Skeletal muscle satellite cell (primary cell): ENCODE results near the gene ETFDH. TPM values are rescaled to one million over a fixed set of nuclear protein-coding genes. Genes with fewer than 3 reads are reported as not detected.

Experiments used
- H3K27me3 ChIP-seq: 2 replicates; pipeline ENCODE4 v1.7.0; 2013; ENCODE audit warnings: low read length; ENCODE audit not compliant: control insufficient read depth, insufficient read depth
- H3K36me3 ChIP-seq: 2 replicates; pipeline ENCODE4 v1.7.0; 2013; ENCODE audit warnings: mild to moderate bottlenecking, control low read depth, low read length; ENCODE audit not compliant: insufficient read depth
- H3K4me1 ChIP-seq: 2 replicates; pipeline ENCODE4 v1.7.0; 2013; ENCODE audit warnings: low read length; ENCODE audit not compliant: control insufficient read depth, insufficient read depth
- H3K4me2 ChIP-seq: 2 replicates; pipeline ENCODE4 v1.7.0; 2013; ENCODE audit warnings: mild to moderate bottlenecking, low read length
- H3K4me3 ChIP-seq: 2 replicates; pipeline ENCODE4 v1.7.0; 2013; ENCODE audit warnings: low read length
- H3K9ac ChIP-seq: 2 replicates; pipeline ENCODE4 v1.7.0; 2013; ENCODE audit warnings: mild to moderate bottlenecking, low read depth, low read length, moderate library complexity
- H3K9me3 ChIP-seq: replicated peaks from 2 replicates; pipeline ENCODE4 v1.7.0; 2013; ENCODE audit warnings: mild to moderate bottlenecking, control low read depth, low read length
- small RNA-seq: library from RNA; depleted of rRNA; stranded (forward); fragments of <200 nt; gene quantifications from one replicate; pipeline ENCODE3, GENCODE V24; 2012

The ETFDH gene

GRCh38 chr4:158756588-158756987 lies 84.5 kb downstream of the ETFDH start:
- Histone ChIP-seq H3K9ac (no peak overlapping the region), H3K4me1 (no peaks in the 10 kb centered on the region), H3K9me3 (no peaks in the 10 kb centered on the region), H3K4me2 (no peak overlapping the region), H3K4me3 (no peak overlapping the region), H3K36me3 (no peaks in the 10 kb centered on the region), H3K27me3 (no peaks in the 10 kb centered on the region)

- no peaks in the 10 kb centered on the region for H3K36me3 ChIP-seq
These were observed 86.0 kb downstream of the ETFDH start for GRCh38 chr4:158758142-158758541.

DNA sequence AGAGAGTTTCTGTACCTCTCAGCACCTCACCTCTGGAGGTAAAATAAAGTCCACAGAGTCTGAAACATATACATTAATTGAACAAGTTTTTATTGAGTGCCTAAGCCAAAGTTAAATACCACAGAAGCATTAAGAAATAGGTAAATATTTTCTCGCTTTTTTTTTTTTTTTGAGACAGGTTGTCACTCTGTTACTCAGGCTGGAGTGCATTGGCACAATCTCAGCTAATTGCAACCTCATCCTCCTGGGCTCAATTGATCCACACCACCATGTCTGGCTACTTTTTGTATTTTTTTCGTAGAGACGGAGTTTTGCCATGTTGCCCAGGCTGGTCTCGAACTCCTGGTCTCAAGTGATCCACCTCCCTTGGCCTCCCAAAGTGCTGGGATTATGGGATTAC lies 86.6 kb downstream of the ETFDH start:
- H3K4me1 ChIP-seq: no peaks in the 10 kb centered on the region

More at GRCh38 chr4:158758142-158758541, 86.0 kb downstream of the ETFDH start:
- Histone ChIP-seq H3K27me3 (no peaks in the 10 kb centered on the region), H3K9ac (no peak overlapping the region), H3K4me3 (no peak overlapping the region), H3K4me2 (no peak overlapping the region), H3K9me3 (no peaks in the 10 kb centered on the region), H3K4me1 (no peaks in the 10 kb centered on the region)

More for the DNA sequence above, 86.6 kb downstream of the ETFDH start:
- H3K9me3 ChIP-seq: no peaks in the 10 kb centered on the region
- H3K9ac ChIP-seq: no peak overlapping the region
- no peaks in the 10 kb centered on the region for H3K36me3 ChIP-seq
- no peaks in the 10 kb centered on the region for H3K27me3 ChIP-seq
- no peak overlapping the region for H3K4me2 ChIP-seq
- no peak overlapping the region for H3K4me3 ChIP-seq

Small RNA genes within 50 kb of the gene (small RNA-seq; reads per million reads assigned to genes)
- not detected for gene RF00012
